ENCODE measurements around the gene CEPT1. TPM values are rescaled to one million over a fixed set of nuclear protein-coding genes. Genes with fewer than 3 reads are reported as not detected.

The CEPT1 gene
- total RNA-seq, 1 donor from 2014 or later: 127 TPM

DNA sequence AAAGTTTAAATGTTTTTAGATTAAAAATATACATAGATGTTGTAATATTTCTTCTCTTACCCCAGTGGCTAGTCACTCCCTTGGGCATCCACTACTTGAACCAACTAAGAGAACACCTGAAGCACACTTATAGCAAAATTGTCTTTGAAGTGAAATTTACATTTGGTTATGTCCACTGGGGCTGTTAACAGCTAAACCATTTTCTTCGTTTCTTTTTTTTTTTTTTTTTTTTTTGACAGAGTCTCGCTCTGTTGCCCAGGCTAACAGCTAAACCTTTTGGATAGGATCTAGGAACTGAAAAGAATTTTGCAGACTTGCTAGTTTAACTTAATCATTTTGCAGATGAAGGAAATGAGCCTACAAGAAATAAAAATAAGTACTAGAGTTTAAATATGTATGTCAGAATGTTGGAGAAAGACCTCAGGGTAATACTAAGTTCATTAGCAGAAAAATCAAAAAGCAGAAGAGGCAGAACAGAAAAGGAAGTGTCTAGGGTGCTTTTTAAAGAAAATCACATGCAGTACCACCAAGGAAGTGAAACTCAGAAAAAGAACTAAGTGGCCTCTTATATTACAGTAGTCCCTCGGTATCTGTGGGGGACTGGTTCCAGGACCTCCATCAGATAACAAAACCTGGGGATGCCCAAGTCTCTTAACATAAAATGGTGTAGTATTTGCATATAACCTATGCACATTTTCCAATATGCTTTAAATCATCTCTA is 11.9 kb upstream of the CEPT1 start:
- Mint-ChIP-seq H3K9me3 (ENCODE audit: unreplicated experiment) (no peaks in the 10 kb centered on the region), H3K27ac (ENCODE audit: unreplicated experiment) (no peak overlapping the region), H3K27me3 (ENCODE audit: unreplicated experiment) (no peaks in the 10 kb centered on the region), H3K4me1 (ENCODE audit: unreplicated experiment) (peaks cover 16% of the 10 kb centered on the region), H3K36me3 (ENCODE audit: low read depth, unreplicated experiment) (peaks cover 33% of the 10 kb centered on the region), H3K4me3 (ENCODE audit: unreplicated experiment) (no peak overlapping the region)
- DNase-seq (ENCODE audit: low spot score): no peak
- TF ChIP-seq, protein P1, sequence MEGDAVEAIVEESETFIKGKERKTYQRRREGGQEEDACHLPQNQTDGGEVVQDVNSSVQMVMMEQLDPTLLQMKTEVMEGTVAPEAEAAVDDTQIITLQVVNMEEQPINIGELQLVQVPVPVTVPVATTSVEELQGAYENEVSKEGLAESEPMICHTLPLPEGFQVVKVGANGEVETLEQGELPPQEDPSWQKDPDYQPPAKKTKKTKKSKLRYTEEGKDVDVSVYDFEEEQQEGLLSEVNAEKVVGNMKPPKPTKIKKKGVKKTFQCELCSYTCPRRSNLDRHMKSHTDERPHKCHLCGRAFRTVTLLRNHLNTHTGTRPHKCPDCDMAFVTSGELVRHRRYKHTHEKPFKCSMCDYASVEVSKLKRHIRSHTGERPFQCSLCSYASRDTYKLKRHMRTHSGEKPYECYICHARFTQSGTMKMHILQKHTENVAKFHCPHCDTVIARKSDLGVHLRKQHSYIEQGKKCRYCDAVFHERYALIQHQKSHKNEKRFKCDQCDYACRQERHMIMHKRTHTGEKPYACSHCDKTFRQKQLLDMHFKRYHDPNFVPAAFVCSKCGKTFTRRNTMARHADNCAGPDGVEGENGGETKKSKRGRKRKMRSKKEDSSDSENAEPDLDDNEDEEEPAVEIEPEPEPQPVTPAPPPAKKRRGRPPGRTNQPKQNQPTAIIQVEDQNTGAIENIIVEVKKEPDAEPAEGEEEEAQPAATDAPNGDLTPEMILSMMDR (IDR thresholded peaks at IDR 0.05; ENCODE audit: unreplicated experiment): no peak

DNA sequence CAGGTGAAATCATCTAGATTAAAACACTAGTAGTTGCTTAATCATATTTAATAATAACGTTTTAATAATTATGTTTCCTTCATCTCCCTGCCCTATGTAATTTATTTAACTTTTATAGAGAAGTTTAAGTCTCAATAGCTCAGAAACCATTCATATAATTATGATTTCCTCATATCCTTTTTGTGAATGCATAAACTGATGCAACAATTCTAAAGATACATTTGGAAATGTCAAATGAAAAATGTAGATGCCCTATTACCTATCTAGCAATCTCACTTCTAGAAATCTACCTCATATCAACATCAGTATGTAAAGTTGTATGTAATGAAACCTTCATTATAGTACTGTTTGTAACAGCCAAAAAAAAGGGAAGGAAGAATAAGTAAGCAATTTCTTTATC is 10.6 kb upstream of the CEPT1 start:
- no peak overlapping the region for H3K27ac Mint-ChIP-seq (ENCODE audit: unreplicated experiment)
- peaks cover 30% of the 10 kb centered on the region for H3K36me3 Mint-ChIP-seq (ENCODE audit: low read depth, unreplicated experiment)
- H3K9me3 Mint-ChIP-seq (ENCODE audit: unreplicated experiment): no peaks in the 10 kb centered on the region
- no peak overlapping the region for H3K4me3 Mint-ChIP-seq (ENCODE audit: unreplicated experiment)
- TF ChIP-seq, protein P1 (IDR thresholded peaks at IDR 0.05; ENCODE audit: unreplicated experiment): no peak
- no peaks in the 10 kb centered on the region for H3K27me3 Mint-ChIP-seq (ENCODE audit: unreplicated experiment)
- peaks cover 13% of the 10 kb centered on the region for H3K4me1 Mint-ChIP-seq (ENCODE audit: unreplicated experiment)
- no peak for DNase-seq (ENCODE audit: low spot score)

DNA sequence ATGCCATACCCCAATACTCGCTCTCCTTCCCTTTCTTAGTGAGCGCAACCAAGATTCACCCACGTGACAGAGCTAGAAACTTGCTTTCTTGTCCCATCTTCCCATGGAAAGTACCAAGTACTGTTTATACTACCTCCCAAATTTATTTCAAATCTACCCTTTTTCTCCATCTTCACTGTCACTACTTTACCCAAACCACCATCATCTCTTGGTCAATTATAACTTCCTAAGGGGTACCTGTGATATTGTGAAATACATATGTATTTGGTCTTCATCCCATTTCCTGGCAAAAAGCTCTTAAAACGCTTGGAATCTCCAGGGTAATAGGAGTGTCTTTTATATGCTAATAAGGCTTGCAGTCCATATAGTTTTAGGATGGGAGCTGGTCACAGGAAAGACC is 8.3 kb upstream of the CEPT1 start:
- DNase-seq (ENCODE audit: low spot score): no peak
- no peaks in the 10 kb centered on the region for H3K9me3 Mint-ChIP-seq (ENCODE audit: unreplicated experiment)
- H3K4me1 Mint-ChIP-seq (ENCODE audit: unreplicated experiment): peaks cover 18% of the 10 kb centered on the region
- peaks cover 36% of the 10 kb centered on the region for H3K36me3 Mint-ChIP-seq (ENCODE audit: low read depth, unreplicated experiment)
- H3K4me3 Mint-ChIP-seq (ENCODE audit: unreplicated experiment): peak overlapping the region; percentile 56
- no peaks in the 10 kb centered on the region for H3K27me3 Mint-ChIP-seq (ENCODE audit: unreplicated experiment)
- TF ChIP-seq, protein P1 (IDR thresholded peaks at IDR 0.05; ENCODE audit: unreplicated experiment): no peak
- no peak overlapping the region for H3K27ac Mint-ChIP-seq (ENCODE audit: unreplicated experiment)

DNA sequence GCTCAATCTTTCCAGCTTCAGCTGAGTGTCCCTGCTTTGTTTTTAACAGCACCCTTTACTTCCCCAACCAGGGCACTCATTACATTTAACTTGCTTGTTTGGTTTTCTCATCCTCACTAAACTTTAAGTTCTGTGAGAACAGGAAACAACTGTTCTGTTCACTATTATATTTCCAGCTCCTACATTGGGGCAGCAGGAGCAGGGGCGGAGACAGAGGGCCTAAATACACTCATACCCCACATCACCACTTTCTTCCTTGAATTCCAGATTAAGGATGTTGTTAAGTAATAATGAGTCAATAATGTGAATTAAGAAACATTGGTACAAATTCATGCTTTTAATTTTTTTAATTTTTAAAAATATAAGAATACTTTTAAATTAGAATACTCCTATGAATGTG is 6.2 kb upstream of the CEPT1 start:
- H3K36me3 Mint-ChIP-seq (ENCODE audit: low read depth, unreplicated experiment): peaks cover 27% of the 10 kb centered on the region
- peaks cover 28% of the 10 kb centered on the region for H3K4me1 Mint-ChIP-seq (ENCODE audit: unreplicated experiment)
- H3K9me3 Mint-ChIP-seq (ENCODE audit: unreplicated experiment): no peaks in the 10 kb centered on the region
- no peaks in the 10 kb centered on the region for H3K27me3 Mint-ChIP-seq (ENCODE audit: unreplicated experiment)
- no peak for DNase-seq (ENCODE audit: low spot score)
- H3K27ac Mint-ChIP-seq (ENCODE audit: unreplicated experiment): peak overlapping the region; percentile 74
- TF ChIP-seq, protein P1 (IDR thresholded peaks at IDR 0.05; ENCODE audit: unreplicated experiment): no peak
- peak overlapping the region; percentile 13 for H3K4me3 Mint-ChIP-seq (ENCODE audit: unreplicated experiment)

DNA sequence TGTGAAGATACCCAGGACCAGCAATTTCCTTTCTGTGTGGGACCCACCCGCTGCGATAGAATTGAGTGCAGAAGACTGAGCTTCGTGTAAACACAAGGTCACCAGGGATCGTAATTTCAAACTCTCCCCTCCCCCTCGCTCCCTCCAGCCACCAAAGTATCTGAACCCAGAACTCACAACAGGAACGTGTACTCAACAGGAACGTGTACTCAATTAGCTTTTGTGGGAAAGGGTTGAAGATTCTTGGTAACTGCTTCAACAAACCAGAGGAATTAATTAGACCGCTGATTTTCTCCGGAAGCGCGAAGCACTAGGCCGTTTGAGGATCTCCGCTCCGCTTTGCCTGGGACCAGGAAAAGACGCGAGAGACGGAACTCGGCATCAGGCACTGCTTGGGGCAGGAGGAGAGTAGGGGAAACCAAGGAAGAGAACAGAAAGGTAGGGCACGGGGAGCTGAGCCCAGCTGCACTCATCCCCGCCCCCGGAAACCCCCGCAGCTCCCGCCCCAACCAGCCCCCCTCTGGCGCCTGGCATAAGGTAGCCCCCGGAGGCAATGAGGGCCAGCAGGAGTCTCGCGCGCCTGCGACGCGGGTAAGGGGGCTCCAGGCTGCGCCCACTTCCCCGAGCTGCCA is 583 bp upstream of the CEPT1 start:
- peaks cover 36% of the 10 kb centered on the region for H3K4me1 Mint-ChIP-seq (ENCODE audit: unreplicated experiment)
- H3K27ac Mint-ChIP-seq (ENCODE audit: unreplicated experiment): peak overlapping the region; percentile 99
- DNase-seq (ENCODE audit: low spot score): peak; percentile 65
- H3K36me3 Mint-ChIP-seq (ENCODE audit: low read depth, unreplicated experiment): peaks cover 24% of the 10 kb centered on the region
- TF ChIP-seq, protein P1 (IDR thresholded peaks at IDR 0.05; ENCODE audit: unreplicated experiment): no peak
- peaks cover 5% of the 10 kb centered on the region for H3K27me3 Mint-ChIP-seq (ENCODE audit: unreplicated experiment)
- H3K4me3 Mint-ChIP-seq (ENCODE audit: unreplicated experiment): peak overlapping the region; percentile 99
- no peaks in the 10 kb centered on the region for H3K9me3 Mint-ChIP-seq (ENCODE audit: unreplicated experiment)
